Muscle layer of duodenum (tissue), 2 donors: ENCODE results near the gene PLXNB2.
"Not testable (repeated sequence)": the region's sequence is repeated elsewhere in the genome, so short reads cannot be mapped to it uniquely, and the experiment has no call there.

Source experiments
- H3K27ac ChIP-seq: one replicate; pipeline ENCODE4 v1.7.0; 2013; ENCODE audit warnings: mild to moderate bottlenecking, low read length
- H3K27me3 ChIP-seq: one replicate; pipeline ENCODE4 v1.7.0; 2013; ENCODE audit warnings: low read depth, mild to moderate bottlenecking, control low read depth, low read length
- H3K36me3 ChIP-seq, 2 donors: one replicate each; pipeline ENCODE4 v1.7.0; 2013; ENCODE audit warnings: low read length in 2 of 2, control low read depth in 1 of 2, mild to moderate bottlenecking in 1 of 2; ENCODE audit not compliant: insufficient read depth in 2 of 2, control insufficient read depth in 1 of 2
- H3K4me1 ChIP-seq, 2 donors: one replicate each; pipeline ENCODE4 v1.7.0; 2013; ENCODE audit warnings: low read length in 2 of 2, mild to moderate bottlenecking in 2 of 2, control low read depth in 1 of 2, moderate library complexity in 1 of 2; ENCODE audit not compliant: insufficient read depth in 2 of 2, control insufficient read depth in 1 of 2
- H3K4me3 ChIP-seq, 2 donors: one replicate each; pipeline ENCODE4 v1.7.0; 2013; ENCODE audit warnings: low read length in 2 of 2, low read depth in 1 of 2, mild to moderate bottlenecking in 1 of 2
- H3K9me3 ChIP-seq, 2 donors: one replicate each; pipeline ENCODE4 v1.7.0; 2013; ENCODE audit warnings: low read length in 2 of 2, control low read depth in 1 of 2, mild to moderate bottlenecking in 1 of 2; ENCODE audit not compliant: control insufficient read depth in 1 of 2
- donor health status: healthy.

PLXNB2 gene

GRCh38 chr22:50322382-50323104 lies 15.1 kb upstream of the PLXNB2 start:
- not testable (repeated sequence) for H3K27me3 ChIP-seq, H3K36me3 ChIP-seq, H3K27ac ChIP-seq, H3K9me3 ChIP-seq, H3K4me3 ChIP-seq, H3K4me1 ChIP-seq

GRCh38 chr22:50320671-50321325 lies 13.4 kb upstream of the PLXNB2 start:
- H3K9me3 ChIP-seq: no peaks in the 10 kb centered on the region
- no peak overlapping the region for H3K4me3 ChIP-seq
- H3K27me3 ChIP-seq: no peaks in the 10 kb centered on the region
- no peaks in the 10 kb centered on the region for H3K36me3 ChIP-seq
- H3K4me1 ChIP-seq: peaks cover 0 to under 1% of the 10 kb centered on the region in 2 donors
- no peak overlapping the region for H3K27ac ChIP-seq

GRCh38 chr22:50320116-50320515 lies 12.7 kb upstream of the PLXNB2 start:
- Histone ChIP-seq H3K9me3 (no peaks in the 10 kb centered on the region), H3K27me3 (no peaks in the 10 kb centered on the region), H3K4me3 (no peak overlapping the region), H3K36me3 (no peaks in the 10 kb centered on the region), H3K4me1 (no peaks in the 10 kb centered on the region), H3K27ac (no peak overlapping the region)

- H3K4me3 ChIP-seq: no peak overlapping the region
These were observed 12.1 kb upstream of the PLXNB2 start for GRCh38 chr22:50319503-50319951.

GRCh38 chr22:50318698-50319411 lies 11.4 kb upstream of the PLXNB2 start:
- H3K4me1 ChIP-seq: no peaks in the 10 kb centered on the region
- H3K27ac ChIP-seq: no peak overlapping the region
- H3K27me3 ChIP-seq: no peaks in the 10 kb centered on the region
- H3K36me3 ChIP-seq: no peaks in the 10 kb centered on the region
- H3K9me3 ChIP-seq: no peaks in the 10 kb centered on the region
- H3K4me3 ChIP-seq: no peak overlapping the region

More at GRCh38 chr22:50319503-50319951, 12.1 kb upstream of the PLXNB2 start:
- H3K36me3 ChIP-seq: no peaks in the 10 kb centered on the region
- H3K9me3 ChIP-seq: no peaks in the 10 kb centered on the region
- no peaks in the 10 kb centered on the region for H3K4me1 ChIP-seq
- H3K27me3 ChIP-seq: no peaks in the 10 kb centered on the region
- H3K27ac ChIP-seq: no peak overlapping the region

- no peaks in the 10 kb centered on the region for H3K27me3 ChIP-seq
- H3K4me1 ChIP-seq: no peaks in the 10 kb centered on the region
- no peak overlapping the region for H3K4me3 ChIP-seq
- H3K36me3 ChIP-seq: no peaks in the 10 kb centered on the region
- H3K9me3 ChIP-seq: no peaks in the 10 kb centered on the region
- no peak overlapping the region for H3K27ac ChIP-seq
These were observed 10.9 kb upstream of the PLXNB2 start for GRCh38 chr22:50318356-50318697.

GRCh38 chr22:50317674-50318073 lies 10.2 kb upstream of the PLXNB2 start:
- Histone ChIP-seq H3K9me3 (no peaks in the 10 kb centered on the region), H3K36me3 (no peaks in the 10 kb centered on the region), H3K27ac (no peak overlapping the region), H3K4me1 (no peaks in the 10 kb centered on the region), H3K27me3 (no peaks in the 10 kb centered on the region), H3K4me3 (no peak overlapping the region)

GRCh38 chr22:50317178-50317577 lies 9.7 kb upstream of the PLXNB2 start:
- H3K9me3 ChIP-seq: no peaks in the 10 kb centered on the region
- H3K4me3 ChIP-seq: no peak overlapping the region
- H3K27ac ChIP-seq: no peak overlapping the region
- H3K27me3 ChIP-seq: no peaks in the 10 kb centered on the region
- no peaks in the 10 kb centered on the region for H3K4me1 ChIP-seq
- no peaks in the 10 kb centered on the region for H3K36me3 ChIP-seq

GRCh38 chr22:50316114-50317065 lies 8.9 kb upstream of the PLXNB2 start:
- no peaks in the 10 kb centered on the region for H3K4me1 ChIP-seq
- H3K27ac ChIP-seq: no peak overlapping the region
- no peaks in the 10 kb centered on the region for H3K36me3 ChIP-seq
- no peaks in the 10 kb centered on the region for H3K27me3 ChIP-seq
- H3K4me3 ChIP-seq: no peak overlapping the region
- no peaks in the 10 kb centered on the region for H3K9me3 ChIP-seq

GRCh38 chr22:50315289-50316113 lies 8.1 kb upstream of the PLXNB2 start:
- Histone ChIP-seq H3K9me3 (no peaks in the 10 kb centered on the region), H3K27me3 (no peaks in the 10 kb centered on the region), H3K4me1 (no peaks in the 10 kb centered on the region), H3K27ac (no peak overlapping the region), H3K4me3 (no peak overlapping the region), H3K36me3 (no peaks in the 10 kb centered on the region)
